A549 (cell line): ENCODE results near the gene LBHD2.

Experiments
- BHLHE40 ChIP-seq: IDR thresholded peaks from 2 replicates; pipeline ENCODE4 v1.6.1; 2012; ENCODE audit warnings: low read depth, low read length, inconsistent platforms
- CEBPB ChIP-seq, 2 experiments: fragments of >200 bp in 1 of 2; sonication (Bioruptor Twin) in 1 of 2; formaldehyde crosslinking in 1 of 2; IDR thresholded peaks; 2 replicates each; pipeline ENCODE4 v1.6.1; 2012 to 2016
- EP300 ChIP-seq, 2 experiments: fragments of >200 bp; sonication (Bioruptor Twin); formaldehyde crosslinking; IDR thresholded peaks; 2 replicates in 1 of 2; 3 replicates in 1 of 2; pipeline ENCODE4 v1.6.1; 2016 to 2017
- NPAS2 ChIP-seq: fragments of 250-450 bp; sonication (Bioruptor Pico); IDR thresholded peaks from 2 replicates; pipeline ENCODE4 v1.8.0; 2022; ENCODE audit warnings: mild to moderate bottlenecking, moderate library complexity, borderline replicate concordance
- POLR2A ChIP-seq: IDR thresholded peaks from 2 replicates; pipeline ENCODE4 v1.6.1; 2012; ENCODE audit warnings: mild to moderate bottlenecking, low read length
- RAD21 ChIP-seq, 2 experiments: fragments of >200 bp in 1 of 2; sonication (Bioruptor Twin) in 1 of 2; formaldehyde crosslinking in 1 of 2; IDR thresholded peaks in 1 of 2; conservative IDR thresholded peaks in 1 of 2; 2 replicates in 1 of 2; 3 replicates in 1 of 2; pipeline ENCODE4 v1.6.1; 2012 to 2018; ENCODE audit warnings: inconsistent platforms in 1 of 2
- RCOR1 ChIP-seq: fragments of 150-350 bp; IDR thresholded peaks from 2 replicates; pipeline ENCODE4 v1.6.1; 2014; ENCODE audit warnings: antibody characterized with exemption, low read length, low read depth
- TFCP2L1 ChIP-seq: fragments of 250-450 bp; sonication (Bioruptor Pico); IDR thresholded peaks from 2 replicates; pipeline ENCODE4 v1.5.0; 2021; ENCODE audit warnings: mild to moderate bottlenecking
- TF ChIP-seq, protein P1 (sequence below): fragments of >200 bp; sonication (Bioruptor Twin); formaldehyde crosslinking; IDR thresholded peaks from 3 replicates; pipeline ENCODE4 v1.6.1; 2016
- TF ChIP-seq, protein P2 (sequence below): fragments of >200 bp; sonication (Bioruptor Twin); formaldehyde crosslinking; IDR thresholded peaks from 3 replicates; pipeline ENCODE4 v1.5.1; 2016

DNA sequence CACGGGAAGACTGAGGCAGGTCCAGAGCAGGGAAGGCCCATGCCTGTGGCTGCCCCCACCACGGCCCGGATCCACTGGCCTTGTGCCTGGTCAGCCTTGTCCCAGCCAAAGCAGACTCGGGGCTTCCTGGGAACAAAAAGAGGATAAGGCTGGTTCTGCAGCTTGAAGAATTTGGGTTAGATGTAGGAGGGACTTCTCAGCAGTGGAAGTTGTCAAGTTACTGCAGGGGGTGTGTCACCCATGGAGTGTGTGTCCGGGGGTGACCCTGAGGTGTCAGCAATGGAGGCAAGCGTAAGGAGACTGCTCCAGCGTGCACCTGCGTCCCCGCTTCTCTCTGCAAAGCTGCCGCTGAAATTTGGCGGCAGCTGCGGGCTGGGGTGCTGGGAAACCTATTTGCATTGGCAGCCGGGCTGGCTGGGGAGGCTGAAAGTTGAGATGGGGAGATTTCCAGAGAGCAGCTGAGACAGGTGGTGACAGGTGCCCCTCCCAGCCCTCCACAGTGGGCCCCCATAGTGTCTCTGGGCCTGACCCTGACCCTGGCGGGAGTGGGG, 26.7 kb downstream of the LBHD2 start:
- TF ChIP-seq, protein P1, sequence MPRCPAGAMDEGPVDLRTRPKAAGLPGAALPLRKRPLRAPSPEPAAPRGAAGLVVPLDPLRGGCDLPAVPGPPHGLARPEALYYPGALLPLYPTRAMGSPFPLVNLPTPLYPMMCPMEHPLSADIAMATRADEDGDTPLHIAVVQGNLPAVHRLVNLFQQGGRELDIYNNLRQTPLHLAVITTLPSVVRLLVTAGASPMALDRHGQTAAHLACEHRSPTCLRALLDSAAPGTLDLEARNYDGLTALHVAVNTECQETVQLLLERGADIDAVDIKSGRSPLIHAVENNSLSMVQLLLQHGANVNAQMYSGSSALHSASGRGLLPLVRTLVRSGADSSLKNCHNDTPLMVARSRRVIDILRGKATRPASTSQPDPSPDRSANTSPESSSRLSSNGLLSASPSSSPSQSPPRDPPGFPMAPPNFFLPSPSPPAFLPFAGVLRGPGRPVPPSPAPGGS, result no peak
- TF ChIP-seq, protein P2, sequence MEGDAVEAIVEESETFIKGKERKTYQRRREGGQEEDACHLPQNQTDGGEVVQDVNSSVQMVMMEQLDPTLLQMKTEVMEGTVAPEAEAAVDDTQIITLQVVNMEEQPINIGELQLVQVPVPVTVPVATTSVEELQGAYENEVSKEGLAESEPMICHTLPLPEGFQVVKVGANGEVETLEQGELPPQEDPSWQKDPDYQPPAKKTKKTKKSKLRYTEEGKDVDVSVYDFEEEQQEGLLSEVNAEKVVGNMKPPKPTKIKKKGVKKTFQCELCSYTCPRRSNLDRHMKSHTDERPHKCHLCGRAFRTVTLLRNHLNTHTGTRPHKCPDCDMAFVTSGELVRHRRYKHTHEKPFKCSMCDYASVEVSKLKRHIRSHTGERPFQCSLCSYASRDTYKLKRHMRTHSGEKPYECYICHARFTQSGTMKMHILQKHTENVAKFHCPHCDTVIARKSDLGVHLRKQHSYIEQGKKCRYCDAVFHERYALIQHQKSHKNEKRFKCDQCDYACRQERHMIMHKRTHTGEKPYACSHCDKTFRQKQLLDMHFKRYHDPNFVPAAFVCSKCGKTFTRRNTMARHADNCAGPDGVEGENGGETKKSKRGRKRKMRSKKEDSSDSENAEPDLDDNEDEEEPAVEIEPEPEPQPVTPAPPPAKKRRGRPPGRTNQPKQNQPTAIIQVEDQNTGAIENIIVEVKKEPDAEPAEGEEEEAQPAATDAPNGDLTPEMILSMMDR, result no peak
- no peak for TF ChIP-seq POLR2A
- no peak for TF ChIP-seq EP300 (IDR thresholded peaks at IDR 0.05)
- TF ChIP-seq CEBPB (IDR thresholded peaks at IDR 0.05), result no peak
- TF ChIP-seq RAD21 (conservative IDR thresholded peaks at IDR 0.05 in 1 of 2, IDR thresholded peaks at IDR 0.05 in 1 of 2), result no peak
- TF ChIP-seq BHLHE40, result no peak
- TF ChIP-seq TFCP2L1 (CRISPR knock-in tag), result no peak
- TF ChIP-seq RCOR1, result no peak
- TF ChIP-seq NPAS2 (CRISPR knock-in tag), result no peak
